Fibroblast of lung (primary cell): ENCODE data around the gene ZNF407.

Experiments
- EZH2 ChIP-seq: IDR thresholded peaks from 2 replicates; pipeline ENCODE4 v1.5.1; 2012; ENCODE audit warnings: low read length, control low read depth, mild to moderate bottlenecking; ENCODE audit errors: missing control alignments
- TF ChIP-seq, protein P1 (sequence below), 2 donors: IDR thresholded peaks in 1 of 2; conservative IDR thresholded peaks in 1 of 2; 1 replicate in 1 of 2; 2 replicates in 1 of 2; pipeline ENCODE4 v1.5.1; 2011 to 2012; ENCODE audit warnings: low read length in 2 of 2, control low read depth in 1 of 2, inconsistent platforms in 1 of 2, low read depth in 1 of 2, mild to moderate bottlenecking in 1 of 2

DNA sequence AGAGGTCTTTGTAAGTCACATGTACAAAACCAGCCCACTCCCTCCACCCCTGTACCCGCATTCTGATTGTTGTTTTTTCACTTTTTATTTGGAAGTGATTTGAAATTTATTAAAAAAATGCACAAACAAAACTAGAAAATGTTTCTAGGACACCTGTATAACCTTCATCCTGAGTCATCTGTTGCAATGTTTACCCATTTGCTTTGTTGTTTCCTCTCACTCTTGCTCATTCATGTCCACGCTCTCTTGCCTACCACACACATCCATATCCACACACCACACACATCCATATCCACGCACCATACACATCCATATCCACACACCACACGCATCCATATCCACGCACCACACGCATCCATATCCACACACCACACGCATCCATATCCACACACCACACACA, 18.8 kb downstream of the ZNF407 start:
- TF ChIP-seq, protein P1, sequence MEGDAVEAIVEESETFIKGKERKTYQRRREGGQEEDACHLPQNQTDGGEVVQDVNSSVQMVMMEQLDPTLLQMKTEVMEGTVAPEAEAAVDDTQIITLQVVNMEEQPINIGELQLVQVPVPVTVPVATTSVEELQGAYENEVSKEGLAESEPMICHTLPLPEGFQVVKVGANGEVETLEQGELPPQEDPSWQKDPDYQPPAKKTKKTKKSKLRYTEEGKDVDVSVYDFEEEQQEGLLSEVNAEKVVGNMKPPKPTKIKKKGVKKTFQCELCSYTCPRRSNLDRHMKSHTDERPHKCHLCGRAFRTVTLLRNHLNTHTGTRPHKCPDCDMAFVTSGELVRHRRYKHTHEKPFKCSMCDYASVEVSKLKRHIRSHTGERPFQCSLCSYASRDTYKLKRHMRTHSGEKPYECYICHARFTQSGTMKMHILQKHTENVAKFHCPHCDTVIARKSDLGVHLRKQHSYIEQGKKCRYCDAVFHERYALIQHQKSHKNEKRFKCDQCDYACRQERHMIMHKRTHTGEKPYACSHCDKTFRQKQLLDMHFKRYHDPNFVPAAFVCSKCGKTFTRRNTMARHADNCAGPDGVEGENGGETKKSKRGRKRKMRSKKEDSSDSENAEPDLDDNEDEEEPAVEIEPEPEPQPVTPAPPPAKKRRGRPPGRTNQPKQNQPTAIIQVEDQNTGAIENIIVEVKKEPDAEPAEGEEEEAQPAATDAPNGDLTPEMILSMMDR (conservative IDR thresholded peaks at IDR 0.05 in 1 of 2, IDR thresholded peaks at IDR 0.05 in 1 of 2; ENCODE audit: low read depth in 1 of 2, low read length in 2 of 2): no peak
- no peak for TF ChIP-seq EZH2
